Mesodermal cell (in vitro differentiated cells): ENCODE data around the gene MACROD2.

Experiments
- H3K27ac ChIP-seq: 2 replicates; pipeline ENCODE4 v1.7.0; 2013; ENCODE audit warnings: mild to moderate bottlenecking, low read depth, low read length, moderate library complexity; ENCODE audit not compliant: severe bottlenecking
- H3K36me3 ChIP-seq: 2 replicates; pipeline ENCODE4 v1.7.1; 2013; ENCODE audit warnings: mild to moderate bottlenecking, low read length, moderate library complexity; ENCODE audit not compliant: control insufficient read depth, insufficient read depth
- H3K4me1 ChIP-seq: one replicate; pipeline ENCODE4 v1.7.1; 2013; ENCODE audit warnings: mild to moderate bottlenecking, low read length; ENCODE audit not compliant: insufficient read depth, control insufficient read depth, poor library complexity, severe bottlenecking
- H3K4me3 ChIP-seq: 2 replicates; pipeline ENCODE4 v1.7.0; 2013; ENCODE audit warnings: low read length, control low read depth, mild to moderate bottlenecking; ENCODE audit not compliant: insufficient read depth, poor library complexity, severe bottlenecking; ENCODE audit errors: extremely low read depth
- H3K9me3 ChIP-seq: 2 replicates; pipeline ENCODE4 v1.7.1; 2013; ENCODE audit warnings: mild to moderate bottlenecking, low read length, moderate library complexity; ENCODE audit not compliant: control insufficient read depth
- WGBS, 2 experiments: methylation state at CpG; one replicate each; pipeline ENCODE4 v1.1.5; 2013; ENCODE audit warnings: missing lambda C conversion rate in 2 of 2; ENCODE audit not compliant: insufficient coverage in 2 of 2; 5-methylcytosine and 5-hydroxymethylcytosine counted together

Gene MACROD2

GRCh38 chr20:14666696-14667095 lies 671.4 kb downstream of the MACROD2 start:
- Histone ChIP-seq H3K36me3 (no peaks in the 10 kb centered on the region), H3K9me3 (no peaks in the 10 kb centered on the region), H3K4me3 (no peak overlapping the region), H3K27ac (no peak overlapping the region), H3K4me1 (no peaks in the 10 kb centered on the region)
- 83 to 100% methylated on average over 1 of the region's 1 CpG for WGBS, 2 experiments

- WGBS, 2 experiments, result 80% methylated on average over 1 of the region's 2 CpGs; no CpG with 5 or more reads in 1 of the 2 experiments
- peak overlapping the region; percentile 16 for H3K27ac ChIP-seq
- H3K36me3 ChIP-seq, result no peaks in the 10 kb centered on the region
- H3K4me1 ChIP-seq, result no peaks in the 10 kb centered on the region
- H3K9me3 ChIP-seq, result no peaks in the 10 kb centered on the region
- no peak overlapping the region for H3K4me3 ChIP-seq
These were observed 671.9 kb downstream of the MACROD2 start for GRCh38 chr20:14667226-14667625.

- 75 to 80% methylated on average over 1 to 2 of the region's 2 CpGs for WGBS, 2 experiments
- H3K36me3 ChIP-seq, result no peaks in the 10 kb centered on the region
- H3K4me1 ChIP-seq, result no peaks in the 10 kb centered on the region
- H3K9me3 ChIP-seq, result no peaks in the 10 kb centered on the region
- H3K4me3 ChIP-seq, result no peak overlapping the region
- H3K27ac ChIP-seq, result no peak overlapping the region
These were observed 676.8 kb downstream of the MACROD2 start for GRCh38 chr20:14672066-14672465.

- no peaks in the 10 kb centered on the region for H3K9me3 ChIP-seq
- H3K4me1 ChIP-seq, result no peaks in the 10 kb centered on the region
- no peaks in the 10 kb centered on the region for H3K36me3 ChIP-seq
- WGBS, 2 experiments, result 80% methylated on average over 3 of the region's 5 CpGs; no CpG with 5 or more reads in 1 of the 2 experiments
- no peak overlapping the region for H3K27ac ChIP-seq
- no peak overlapping the region for H3K4me3 ChIP-seq
These were observed 677.8 kb downstream of the MACROD2 start for GRCh38 chr20:14673164-14673563.

- 78 to 83% methylated on average over 1 to 2 of the region's 2 CpGs for WGBS, 2 experiments
- Histone ChIP-seq H3K36me3 (no peaks in the 10 kb centered on the region), H3K4me3 (no peak overlapping the region), H3K27ac (no peak overlapping the region), H3K4me1 (no peaks in the 10 kb centered on the region), H3K9me3 (no peaks in the 10 kb centered on the region)
These were observed 682.1 kb downstream of the MACROD2 start for GRCh38 chr20:14677455-14677854.

GRCh38 chr20:14685183-14685582 lies 689.9 kb downstream of the MACROD2 start:
- 91 to 100% methylated on average over 2 to 3 of the region's 3 CpGs for WGBS, 2 experiments
- no peak overlapping the region for H3K4me3 ChIP-seq
- no peaks in the 10 kb centered on the region for H3K36me3 ChIP-seq
- no peaks in the 10 kb centered on the region for H3K9me3 ChIP-seq
- no peak overlapping the region for H3K27ac ChIP-seq
- H3K4me1 ChIP-seq, result no peaks in the 10 kb centered on the region

- H3K27ac ChIP-seq, result no peak overlapping the region
- H3K4me3 ChIP-seq, result no peak overlapping the region
- 84 to 91% methylated on average over 1 to 2 of the region's 2 CpGs for WGBS, 2 experiments
- no peaks in the 10 kb centered on the region for H3K4me1 ChIP-seq
- H3K36me3 ChIP-seq, result no peaks in the 10 kb centered on the region
- no peaks in the 10 kb centered on the region for H3K9me3 ChIP-seq
These were observed 692.0 kb downstream of the MACROD2 start for GRCh38 chr20:14687313-14687712.

GRCh38 chr20:14688005-14688404 lies 692.7 kb downstream of the MACROD2 start:
- Histone ChIP-seq H3K27ac (no peak overlapping the region), H3K4me1 (no peaks in the 10 kb centered on the region), H3K9me3 (no peaks in the 10 kb centered on the region), H3K36me3 (no peaks in the 10 kb centered on the region), H3K4me3 (no peak overlapping the region)
- WGBS, 2 experiments, result 80% methylated on average over 1 of the region's 2 CpGs; no CpG with 5 or more reads in 1 of the 2 experiments

GRCh38 chr20:14691994-14692393 lies 696.7 kb downstream of the MACROD2 start:
- Histone ChIP-seq H3K4me3 (no peak overlapping the region), H3K4me1 (no peaks in the 10 kb centered on the region), H3K27ac (no peak overlapping the region), H3K36me3 (no peaks in the 10 kb centered on the region), H3K9me3 (no peaks in the 10 kb centered on the region)
- WGBS, 2 experiments, result 88 to 100% methylated on average over 1 of the region's 3 CpGs

GRCh38 chr20:14696478-14696877 lies 701.2 kb downstream of the MACROD2 start:
- Histone ChIP-seq H3K36me3 (no peaks in the 10 kb centered on the region), H3K4me1 (no peaks in the 10 kb centered on the region), H3K9me3 (no peaks in the 10 kb centered on the region), H3K4me3 (no peak overlapping the region), H3K27ac (no peak overlapping the region)
- WGBS, 2 experiments, result 80 to 94% methylated on average over 1 to 2 of the region's 3 CpGs

GRCh38 chr20:14696937-14697336 lies 701.6 kb downstream of the MACROD2 start:
- 71 to 100% methylated on average over 1 to 2 of the region's 4 CpGs for WGBS, 2 experiments
- Histone ChIP-seq H3K27ac (no peak overlapping the region), H3K4me3 (no peak overlapping the region)

More at GRCh38 chr20:14696937-14697336, 701.6 kb downstream of the MACROD2 start:
- Histone ChIP-seq H3K9me3 (no peaks in the 10 kb centered on the region), H3K36me3 (no peaks in the 10 kb centered on the region), H3K4me1 (no peaks in the 10 kb centered on the region)
